Measurements from ENCODE around the gene RDX.
"Not testable (repeated sequence)": the region's sequence is repeated elsewhere in the genome, so short reads cannot be mapped to it uniquely, and the experiment has no call there.

The RDX gene

GRCh38 chr11:110305169-110306018 is 9.0 kb upstream of the RDX start:
- DNase-seq = peak; percentile 39 to 42

DNA sequence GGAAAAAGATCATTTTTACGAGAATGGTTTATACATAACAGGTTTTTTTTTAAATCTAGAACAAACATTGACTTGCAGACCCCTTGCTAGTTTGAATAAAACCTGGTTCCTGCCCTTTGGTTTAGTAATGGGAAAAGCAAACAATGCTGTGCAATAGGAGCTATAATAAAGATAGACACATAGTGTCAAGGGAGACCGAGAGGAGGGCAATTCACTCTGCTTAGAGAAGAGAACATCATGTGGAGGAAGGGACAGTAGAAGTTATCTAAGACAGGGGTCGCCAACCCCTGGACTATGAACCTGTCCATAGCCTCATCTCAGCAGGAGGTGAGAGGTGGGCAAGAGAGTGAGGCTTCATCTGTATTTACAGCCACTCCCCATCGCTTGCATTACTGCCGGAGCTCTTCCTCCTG is 7.0 kb upstream of the RDX start:
- DNase-seq = no peak

DNA sequence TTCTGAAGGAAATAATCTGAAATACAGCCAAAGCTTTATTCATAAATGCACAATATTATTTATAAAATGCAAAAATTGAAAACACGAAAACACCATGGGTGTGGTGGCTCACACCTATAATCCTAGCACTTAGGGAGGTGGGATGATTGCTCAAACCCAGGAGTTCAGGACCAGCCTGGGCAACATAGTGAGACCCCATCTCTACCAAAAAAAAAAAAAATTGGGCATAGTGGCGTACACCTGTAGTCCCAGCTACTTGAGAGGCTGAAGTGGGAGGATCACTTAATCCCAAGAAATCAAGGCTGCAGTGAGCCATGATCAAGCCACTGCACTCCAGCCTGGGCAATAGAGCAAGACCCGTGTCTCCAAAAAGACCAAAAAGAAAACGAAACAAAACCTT is 5.2 kb upstream of the RDX start:
- no peak for DNase-seq

- no peak for DNase-seq
These were observed 4.6 kb upstream of the RDX start for GRCh38 chr11:110301032-110301431.

DNA sequence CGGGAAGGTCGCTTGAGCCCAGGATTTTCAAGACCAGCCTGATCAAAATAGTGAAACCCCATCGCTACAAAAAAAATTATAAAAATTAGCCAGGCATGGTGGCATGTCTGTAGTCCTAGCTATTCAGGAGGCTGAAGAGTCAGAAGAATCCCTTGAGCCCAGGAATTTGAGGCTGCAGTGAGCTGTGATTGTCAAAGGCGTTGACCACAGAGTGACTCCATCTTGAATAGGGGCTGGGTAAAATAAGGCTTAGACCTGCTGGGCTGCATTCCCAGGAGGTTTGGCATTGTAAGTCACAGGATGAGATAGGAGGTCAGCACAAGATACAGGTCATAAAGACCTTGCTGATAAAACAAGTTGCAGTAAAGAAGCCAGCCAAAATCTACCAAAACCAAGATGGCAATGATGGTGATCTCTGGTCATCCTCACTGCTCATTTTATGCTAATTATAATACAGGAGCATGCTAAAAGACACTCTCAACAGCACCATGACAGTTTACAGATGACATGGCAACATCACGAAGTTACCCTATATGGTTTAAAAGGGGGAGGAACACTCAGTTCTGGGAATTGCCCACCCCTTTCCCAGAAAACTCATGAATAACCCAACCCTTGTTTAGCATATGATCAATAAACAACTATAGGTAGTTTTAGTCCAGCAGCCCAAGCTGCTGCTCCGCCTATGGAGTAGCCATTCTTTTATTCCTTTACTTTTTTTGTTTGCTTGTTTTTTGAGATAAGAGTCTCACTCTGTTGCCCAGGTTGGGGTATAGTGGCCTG is 2.8 kb upstream of the RDX start:
- DNase-seq = no peak

DNA sequence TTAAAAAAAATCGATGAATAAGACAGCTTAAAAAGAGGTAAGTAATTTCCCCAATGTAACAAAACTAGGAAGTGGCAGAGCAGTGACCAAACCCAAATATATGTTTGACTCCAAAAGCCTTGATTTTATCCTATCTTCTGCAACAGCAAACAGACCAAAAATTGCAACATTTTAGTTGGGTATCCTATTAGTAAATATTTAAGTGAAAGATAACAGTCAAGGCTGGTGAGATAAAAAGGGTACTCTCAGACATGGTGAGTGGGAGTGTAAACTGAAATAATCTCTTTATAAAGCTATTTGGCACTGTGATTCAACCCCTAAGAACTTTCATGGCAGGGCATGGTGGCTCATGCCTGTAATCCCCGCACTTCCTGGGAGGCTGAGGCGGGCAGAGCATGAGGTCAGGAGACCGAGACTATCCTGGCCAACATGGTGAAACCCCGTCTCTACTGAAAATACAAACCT is 1.9 kb upstream of the RDX start:
- no peak for DNase-seq

- DNase-seq = no peak
These were observed 1.4 kb upstream of the RDX start for GRCh38 chr11:110297726-110298300.

DNA sequence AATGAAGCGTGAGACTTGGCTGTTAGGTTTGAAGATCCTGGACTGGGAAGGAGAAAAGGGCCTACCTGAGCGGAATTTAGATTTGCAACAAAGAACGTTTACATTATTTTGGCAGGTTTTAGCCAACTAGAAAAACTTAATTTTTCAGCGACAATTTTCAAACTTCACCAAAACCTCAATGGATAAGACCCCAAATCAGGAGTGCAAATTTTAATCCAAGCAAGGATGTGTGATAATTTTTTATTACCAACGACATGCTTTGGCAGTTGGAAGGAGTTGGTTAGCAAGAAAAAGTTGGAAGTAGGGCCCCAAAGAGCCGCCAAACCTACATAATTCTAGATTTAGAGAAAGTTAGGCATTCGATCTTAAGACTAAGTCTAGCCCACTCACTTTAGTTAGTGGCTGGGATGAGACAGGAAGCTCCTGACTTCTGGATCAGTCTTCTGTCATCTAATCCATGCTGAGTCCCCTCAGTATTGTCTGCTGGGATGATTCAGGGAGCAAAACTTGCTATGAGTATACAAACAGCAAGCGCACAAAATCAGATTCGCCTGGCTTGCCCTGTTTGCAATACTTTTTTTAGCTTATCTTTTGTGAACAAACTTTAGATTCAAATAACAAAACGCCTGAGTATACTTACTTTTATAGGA is 787 bp upstream of the RDX start:
- DNase-seq = no peak

DNA sequence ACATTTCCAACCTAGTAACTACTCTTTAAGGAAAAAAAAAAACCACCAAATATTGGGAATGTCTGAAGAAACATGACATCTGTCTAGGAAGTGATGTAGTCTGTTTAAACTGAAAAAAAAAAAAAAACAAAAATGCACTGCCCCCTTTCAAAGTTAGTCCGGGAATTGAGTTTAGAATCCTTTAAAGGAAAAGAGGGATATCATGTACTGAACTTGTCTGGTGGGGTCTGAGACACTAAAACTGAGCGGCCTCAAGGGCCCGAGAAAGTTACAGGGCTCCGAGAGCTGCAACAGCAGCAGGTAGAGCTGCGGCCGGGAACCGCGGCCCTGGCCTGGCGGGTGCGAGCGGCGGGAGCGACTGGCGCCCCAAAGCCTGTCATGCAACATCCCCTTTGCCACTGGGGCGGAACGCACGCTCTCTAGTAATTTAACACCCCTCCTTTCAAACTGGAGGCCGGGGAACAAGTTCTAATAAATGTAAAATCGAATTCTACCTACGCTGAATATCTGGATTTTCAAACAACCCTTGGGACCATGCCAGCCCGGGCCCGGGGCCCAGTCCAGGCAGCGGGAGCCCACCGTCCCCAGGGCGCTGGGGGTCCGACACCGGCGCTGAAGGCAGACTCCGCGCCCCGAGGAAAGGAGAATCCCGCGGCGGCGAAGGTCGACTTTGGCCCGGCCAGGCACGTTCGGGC is 736 bp downstream of the RDX start:
- peak in 1 of 2 experiments; percentile 21 for DNase-seq

DNA sequence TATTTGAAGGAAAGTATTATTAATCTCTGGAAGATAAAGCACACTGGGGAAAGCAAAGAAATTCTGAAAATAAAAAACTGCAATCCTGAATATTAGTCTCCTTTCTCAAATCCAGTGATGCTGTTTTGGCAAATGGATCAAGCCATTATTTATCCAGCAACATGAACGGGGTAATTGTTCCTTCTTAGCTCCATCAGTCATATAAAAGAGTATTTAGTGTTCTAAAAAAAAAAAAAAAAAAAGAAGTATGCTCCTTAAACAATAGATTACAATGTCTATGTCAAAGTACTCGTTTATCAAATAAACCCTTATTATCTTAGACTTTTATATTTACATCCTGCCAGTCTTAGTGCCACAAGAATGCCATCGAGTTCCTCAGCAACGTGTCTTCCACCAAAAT is 1.3 kb downstream of the RDX start:
- DNase-seq = no peak

- no peak for DNase-seq
These were observed 1.9 kb downstream of the RDX start for GRCh38 chr11:110294509-110294908.

DNA sequence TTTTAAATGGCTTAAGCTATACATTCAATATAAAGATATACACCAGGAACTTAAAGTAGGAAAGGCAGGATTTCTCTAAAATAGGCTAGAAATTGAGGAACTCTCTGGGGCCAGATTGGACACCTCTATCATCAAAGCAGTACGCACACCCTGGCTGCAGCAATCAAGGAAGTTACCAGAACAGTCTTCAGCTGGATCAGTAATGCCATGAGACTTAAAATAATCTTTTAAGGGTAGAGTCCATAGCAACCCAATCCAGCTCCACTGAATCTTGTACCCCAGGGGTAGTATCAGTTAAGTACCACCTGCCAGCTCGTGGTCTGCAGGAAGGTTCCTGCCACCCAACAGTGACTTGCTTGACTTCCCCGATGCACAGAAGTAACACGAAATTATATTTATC is 3.0 kb downstream of the RDX start:
- DNase-seq = no peak

DNA sequence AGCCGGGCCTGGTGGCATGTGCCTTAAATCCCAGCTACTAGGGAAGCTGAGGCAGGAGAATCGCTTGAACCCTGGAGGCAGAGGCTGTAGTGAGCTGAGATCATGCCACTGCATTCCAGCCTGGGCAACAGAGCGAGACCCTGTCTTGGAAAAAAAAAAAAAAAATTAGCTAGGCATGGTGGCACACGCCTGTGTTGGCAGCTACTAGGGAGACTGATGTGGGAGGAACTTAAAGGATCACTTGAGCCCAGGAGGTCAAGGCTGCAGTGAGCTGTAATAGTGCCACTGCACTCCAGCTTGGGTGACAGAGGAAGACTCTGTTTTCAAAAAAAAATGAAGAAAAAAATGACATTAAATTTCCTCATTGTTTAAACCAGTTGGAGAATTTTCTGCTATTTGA is 4.3 kb downstream of the RDX start:
- not testable (repeated sequence) for DNase-seq

GRCh38 chr11:110290591-110291334 is 5.7 kb downstream of the RDX start:
- DNase-seq = no peak

DNA sequence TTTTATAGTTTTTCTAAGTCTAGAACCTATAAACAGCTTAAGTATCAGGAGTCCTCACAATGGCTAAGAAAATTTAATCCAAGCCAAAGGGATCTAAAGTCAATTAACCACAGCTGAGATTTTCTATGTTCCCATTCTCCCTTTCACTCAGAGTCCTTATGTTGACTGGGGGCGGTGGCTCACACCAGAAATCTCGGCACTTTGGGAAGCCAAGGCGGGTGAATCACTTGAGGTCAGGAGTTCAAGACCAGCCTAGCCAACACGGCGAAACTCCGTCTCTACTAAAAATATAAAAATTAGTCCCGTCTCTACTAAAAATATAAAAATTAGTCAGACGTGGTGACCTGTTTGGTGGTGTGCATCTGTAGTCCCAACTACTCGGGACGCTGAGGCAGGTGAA is 6.9 kb downstream of the RDX start:
- no peak for DNase-seq

DNA sequence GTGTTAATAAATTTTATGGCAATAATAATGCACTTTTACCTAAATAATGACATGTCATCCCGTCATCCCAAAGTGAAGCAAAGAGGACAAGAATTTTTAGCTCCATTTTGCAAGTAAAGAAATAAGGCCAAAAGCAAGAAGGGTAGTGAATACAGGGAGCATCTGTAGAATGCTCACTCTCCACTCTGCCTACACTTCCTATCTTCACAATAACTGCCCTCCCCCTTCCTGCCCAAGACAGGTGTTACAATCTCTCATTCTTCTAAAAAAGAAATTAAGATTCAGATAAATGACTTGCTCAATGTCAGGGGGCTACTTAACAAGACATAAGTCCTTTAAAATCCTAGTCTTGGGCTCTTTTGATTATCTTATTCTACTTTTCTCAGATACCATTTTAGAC is 8.9 kb downstream of the RDX start:
- no peak for DNase-seq

DNA sequence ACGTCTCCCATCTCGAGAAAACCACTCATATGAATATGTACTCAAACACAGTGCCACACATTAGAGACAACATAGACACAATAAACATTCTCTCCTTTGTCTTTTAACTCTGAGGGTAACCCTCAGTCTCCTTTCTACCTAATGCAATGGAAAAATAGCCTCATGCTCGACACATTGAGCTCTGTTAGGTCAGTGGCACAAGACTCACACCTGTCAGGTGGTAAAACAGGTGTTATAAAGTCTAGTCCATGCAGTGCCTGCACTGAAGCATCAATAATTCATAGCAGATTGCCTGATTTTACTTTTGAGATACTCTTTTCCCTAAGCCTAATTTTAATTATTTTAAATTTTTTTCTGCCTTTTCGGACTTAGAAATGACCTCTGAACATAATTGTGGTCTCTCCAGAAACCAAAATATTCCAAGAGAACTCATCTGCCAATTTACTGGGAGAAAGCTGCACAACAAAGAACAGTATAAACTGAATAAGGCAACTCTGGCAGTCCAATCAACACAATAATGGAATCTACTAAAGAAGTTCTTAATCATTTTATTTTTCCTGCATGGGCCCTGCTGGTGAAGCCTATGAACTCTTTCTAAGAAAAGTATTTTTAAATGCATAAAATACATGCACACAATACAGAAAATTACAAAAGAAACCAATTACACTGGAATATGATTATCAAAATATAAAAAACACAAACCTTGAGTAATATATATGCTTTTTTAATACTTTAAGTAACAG is 9.9 kb downstream of the RDX start:
- DNase-seq = no peak

DNA sequence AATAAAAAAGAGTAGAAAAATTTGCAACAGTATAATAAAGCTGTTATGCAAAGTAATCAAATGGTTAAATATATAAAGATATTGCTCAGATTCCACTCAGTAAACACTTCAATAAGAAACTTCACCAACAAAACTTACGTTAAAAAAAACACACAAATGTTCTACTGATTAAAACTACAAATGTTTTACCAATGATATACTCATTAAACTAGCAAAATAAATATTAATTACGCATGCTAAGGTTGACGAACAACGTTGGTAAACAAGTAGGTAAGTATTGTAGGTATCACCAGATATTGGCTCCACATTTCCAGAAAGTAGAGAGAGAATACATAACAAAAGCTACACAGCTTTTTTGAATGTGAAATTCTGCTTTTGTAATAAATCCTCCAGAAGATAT is 12.6 kb downstream of the RDX start:
- DNase-seq = no peak

DNA sequence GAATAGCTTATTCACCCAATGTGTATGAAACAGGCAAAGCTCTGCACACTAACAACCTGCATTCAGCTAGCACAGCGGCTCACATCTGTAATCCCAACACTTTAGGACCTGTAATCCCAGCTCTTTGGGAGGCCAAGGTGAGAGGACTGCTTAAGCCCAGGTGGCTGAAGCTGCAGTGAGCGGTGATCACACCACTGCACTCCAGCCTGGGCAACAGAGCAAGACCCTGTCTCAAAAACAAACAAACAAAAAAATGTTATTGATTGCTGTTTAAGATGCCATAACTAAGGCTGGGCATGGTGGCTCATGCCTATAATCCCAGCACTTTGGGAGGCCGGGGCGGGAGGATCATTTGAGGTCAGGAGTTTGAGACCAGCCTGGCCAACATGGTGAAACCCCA is 15.8 kb downstream of the RDX start:
- not testable (repeated sequence) for DNase-seq

DNA sequence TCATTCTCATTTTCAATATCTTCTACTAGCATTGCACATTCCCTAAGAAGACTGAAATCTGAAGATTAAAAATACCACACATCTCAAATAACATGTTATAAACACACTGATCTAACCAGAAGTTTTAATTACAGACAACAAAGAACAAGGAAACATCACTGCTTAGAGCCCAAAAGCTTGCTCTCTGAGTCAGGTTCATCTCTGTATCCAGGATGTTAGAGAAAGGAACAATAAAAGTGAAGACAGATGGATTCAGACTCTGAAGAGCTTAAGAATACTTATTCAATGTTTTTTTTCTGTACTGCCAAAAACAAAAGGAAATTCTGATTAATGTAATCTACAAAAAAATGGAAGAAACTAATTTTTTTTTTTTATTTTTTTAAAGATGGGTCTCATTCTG is 16.5 kb downstream of the RDX start:
- DNase-seq = no peak

DNA sequence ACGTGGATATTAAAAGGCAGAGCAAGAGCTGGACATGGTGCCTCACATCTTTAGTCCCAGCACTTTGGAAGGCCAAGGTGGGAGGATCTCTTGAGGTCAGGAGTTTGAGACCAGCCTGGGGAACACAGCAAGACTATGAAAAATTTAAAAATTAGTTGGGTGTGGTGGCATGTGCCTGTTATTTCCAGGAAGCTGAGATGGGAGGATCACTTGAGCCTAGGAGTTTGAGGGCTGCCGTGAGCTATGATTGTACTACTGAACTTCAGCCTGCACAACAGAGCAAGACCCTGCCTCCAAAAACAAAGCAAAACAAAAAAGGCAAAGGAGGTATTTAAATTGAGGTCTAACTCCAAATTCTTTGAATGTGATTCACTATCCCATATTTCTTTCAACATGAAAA is 23.5 kb downstream of the RDX start:
- DNase-seq = no peak
